Measurements from ENCODE around the gene EXOC4. TPM values are rescaled to one million over a fixed set of nuclear protein-coding genes. Genes with fewer than 3 reads are reported as not detected.
A peak's percentile ranks its signal among the peaks of the same experiment; 100 is the strongest.

The EXOC4 gene
- total RNA-seq, 4 donors from 2014 or later, result 30.7 to 62.4 (median 40.4) TPM

GRCh38 chr7:133560900-133561299, 308.0 kb downstream of the EXOC4 start:
- Histone ChIP-seq H3K36me3 (no peaks in the 10 kb centered on the region), H3K4me3 (no peak overlapping the region), H3K4me1 (no peaks in the 10 kb centered on the region), H3K27ac (no peak overlapping the region), H3K27me3 (no peaks in the 10 kb centered on the region), H3K9me3 (no peaks in the 10 kb centered on the region)
- TF ChIP-seq CTCF (IDR thresholded peaks at IDR 0.05) (no peak), POLR2A (IDR thresholded peaks at IDR 0.05) (no peak)
- WGBS, 2 donors, result 86 to 97% methylated on average over 2 of the region's 2 CpGs
- no peak for DNase-seq
- intact Hi-C loops (cut with DNase I), result no loop called here

GRCh38 chr7:133561396-133561795, 308.5 kb downstream of the EXOC4 start:
- no peak overlapping the region for H3K27ac ChIP-seq
- 92 to 93% methylated on average over 3 of the region's 3 CpGs for WGBS, 2 donors
- no peaks in the 10 kb centered on the region for H3K36me3 ChIP-seq
- intact Hi-C loops (cut with DNase I), result no loop called here
- DNase-seq, result no peak
- no peaks in the 10 kb centered on the region for H3K9me3 ChIP-seq
- H3K4me1 ChIP-seq, result no peaks in the 10 kb centered on the region
- no peaks in the 10 kb centered on the region for H3K27me3 ChIP-seq
- no peak overlapping the region for H3K4me3 ChIP-seq
- TF ChIP-seq POLR2A (IDR thresholded peaks at IDR 0.05), result no peak
- no peak for TF ChIP-seq CTCF (IDR thresholded peaks at IDR 0.05)

GRCh38 chr7:133562621-133563020, 309.7 kb downstream of the EXOC4 start:
- TF ChIP-seq POLR2A (IDR thresholded peaks at IDR 0.05) (no peak), CTCF (IDR thresholded peaks at IDR 0.05) (no peak)

GRCh38 chr7:133563251-133563650, 310.4 kb downstream of the EXOC4 start:
- H3K36me3 ChIP-seq, result no peaks in the 10 kb centered on the region
- no peak overlapping the region for H3K27ac ChIP-seq
- H3K4me1 ChIP-seq, result no peaks in the 10 kb centered on the region
- TF ChIP-seq CTCF (IDR thresholded peaks at IDR 0.05) (no peak), POLR2A (IDR thresholded peaks at IDR 0.05) (no peak)
- no peak overlapping the region for H3K4me3 ChIP-seq
- WGBS, 2 donors, result 78 to 79% methylated on average over 5 of the region's 5 CpGs
- H3K27me3 ChIP-seq, result no peaks in the 10 kb centered on the region
- H3K9me3 ChIP-seq, result no peaks in the 10 kb centered on the region
- intact Hi-C loops (cut with DNase I), result no loop called here
- DNase-seq, result no peak

More at GRCh38 chr7:133562621-133563020, 309.7 kb downstream of the EXOC4 start:
- 72 to 74% methylated on average over 4 of the region's 4 CpGs for WGBS, 2 donors
- Histone ChIP-seq H3K4me1 (no peaks in the 10 kb centered on the region), H3K27me3 (no peaks in the 10 kb centered on the region), H3K9me3 (no peaks in the 10 kb centered on the region), H3K27ac (no peak overlapping the region), H3K36me3 (no peaks in the 10 kb centered on the region), H3K4me3 (no peak overlapping the region)
- DNase-seq, result no peak
- intact Hi-C loops (cut with DNase I), result no loop called here

GRCh38 chr7:133564484-133564883, 311.6 kb downstream of the EXOC4 start:
- TF ChIP-seq CTCF (IDR thresholded peaks at IDR 0.05) (peak in 2 of 6 experiments; percentile 9 to 29), POLR2A (IDR thresholded peaks at IDR 0.05) (no peak)
- Histone ChIP-seq H3K9me3 (no peaks in the 10 kb centered on the region), H3K4me1 (no peaks in the 10 kb centered on the region), H3K27me3 (no peaks in the 10 kb centered on the region), H3K27ac (no peak overlapping the region), H3K36me3 (no peaks in the 10 kb centered on the region), H3K4me3 (no peak overlapping the region)
- WGBS, 2 donors, result 89% methylated on average over 2 of the region's 2 CpGs
- intact Hi-C loops (cut with DNase I), result no loop called here
- DNase-seq, result no peak
